ENCODE data around the gene SEMA4G.

The SEMA4G gene

DNA sequence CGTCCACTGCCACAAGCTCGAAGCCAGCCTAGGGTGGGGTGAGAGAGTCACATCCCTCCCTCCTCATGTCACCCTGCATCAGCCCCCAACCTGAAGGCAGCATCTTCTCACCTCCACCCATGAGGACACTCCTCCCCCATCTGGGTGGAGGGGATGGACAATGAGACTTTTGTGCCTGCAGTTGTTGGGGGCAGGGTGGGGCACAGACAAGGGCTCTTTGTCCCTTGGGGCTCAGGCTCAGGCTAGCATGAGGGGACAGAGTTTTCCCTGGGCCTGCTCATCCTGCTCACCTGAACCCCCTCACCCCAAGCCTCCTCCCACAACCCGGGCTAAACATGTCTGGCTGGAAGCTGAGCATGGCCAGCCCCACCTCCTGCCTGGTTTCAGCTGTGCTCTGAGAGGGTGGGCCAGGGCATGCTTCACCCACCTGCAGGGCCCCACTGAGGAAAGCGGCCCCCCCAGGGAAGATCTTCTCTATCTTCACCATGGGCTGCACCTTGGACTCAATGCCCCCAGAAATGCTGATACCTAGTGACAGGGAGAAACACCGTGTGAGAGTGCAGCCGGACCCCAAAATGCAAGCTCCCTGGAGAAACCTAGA is 39.6 kb downstream of the SEMA4G start:
- Histone ChIP-seq H3K4me3 (ENCODE audit: low read depth, low read length) (no peak overlapping the region), H3K27me3 (replicated peaks) (no peaks in the 10 kb centered on the region), H3K27ac (no peak overlapping the region), H3K36me3 (replicated peaks) (peaks cover 26% of the 10 kb centered on the region)
- no peak for TF ChIP-seq CTCF (IDR thresholded peaks at IDR 0.05; ENCODE audit: low read depth, low read length, missing control alignments)
- in situ Hi-C loops (cut with HindIII; ENCODE audit: low pct_ligation_motif_present, low sequenced_read_pairs): no loop called here
- DNase-seq: no peak

DNA sequence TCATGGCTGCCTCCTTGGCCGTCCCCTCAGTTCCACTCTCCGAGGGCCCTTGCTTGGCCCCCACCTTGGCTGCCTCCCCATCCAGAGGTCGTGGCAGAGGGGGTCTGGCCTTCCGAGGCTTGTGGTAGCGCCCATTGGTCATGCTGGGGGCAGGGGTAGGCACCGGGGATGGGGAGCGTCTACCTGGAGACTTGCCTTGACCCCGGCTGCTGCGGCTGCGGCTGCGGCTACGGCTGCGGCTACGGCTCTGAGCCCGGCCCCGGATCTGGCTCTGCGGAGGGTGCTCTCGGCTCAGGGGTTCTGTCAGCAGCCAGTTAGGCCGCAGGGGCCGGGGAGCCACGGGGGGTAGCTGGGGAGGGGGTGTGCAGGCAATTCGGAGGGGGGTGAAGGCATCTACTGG is 41.0 kb downstream of the SEMA4G start:
- peaks cover 20% of the 10 kb centered on the region for H3K36me3 ChIP-seq (replicated peaks)
- H3K27me3 ChIP-seq (replicated peaks): no peaks in the 10 kb centered on the region
- DNase-seq: no peak
- no peak overlapping the region for H3K4me3 ChIP-seq (ENCODE audit: low read depth, low read length)
- no peak for TF ChIP-seq CTCF (IDR thresholded peaks at IDR 0.05; ENCODE audit: low read depth, low read length, missing control alignments)
- no peak overlapping the region for H3K27ac ChIP-seq
- in situ Hi-C loops (cut with HindIII; ENCODE audit: low pct_ligation_motif_present, low sequenced_read_pairs): no loop called here

DNA sequence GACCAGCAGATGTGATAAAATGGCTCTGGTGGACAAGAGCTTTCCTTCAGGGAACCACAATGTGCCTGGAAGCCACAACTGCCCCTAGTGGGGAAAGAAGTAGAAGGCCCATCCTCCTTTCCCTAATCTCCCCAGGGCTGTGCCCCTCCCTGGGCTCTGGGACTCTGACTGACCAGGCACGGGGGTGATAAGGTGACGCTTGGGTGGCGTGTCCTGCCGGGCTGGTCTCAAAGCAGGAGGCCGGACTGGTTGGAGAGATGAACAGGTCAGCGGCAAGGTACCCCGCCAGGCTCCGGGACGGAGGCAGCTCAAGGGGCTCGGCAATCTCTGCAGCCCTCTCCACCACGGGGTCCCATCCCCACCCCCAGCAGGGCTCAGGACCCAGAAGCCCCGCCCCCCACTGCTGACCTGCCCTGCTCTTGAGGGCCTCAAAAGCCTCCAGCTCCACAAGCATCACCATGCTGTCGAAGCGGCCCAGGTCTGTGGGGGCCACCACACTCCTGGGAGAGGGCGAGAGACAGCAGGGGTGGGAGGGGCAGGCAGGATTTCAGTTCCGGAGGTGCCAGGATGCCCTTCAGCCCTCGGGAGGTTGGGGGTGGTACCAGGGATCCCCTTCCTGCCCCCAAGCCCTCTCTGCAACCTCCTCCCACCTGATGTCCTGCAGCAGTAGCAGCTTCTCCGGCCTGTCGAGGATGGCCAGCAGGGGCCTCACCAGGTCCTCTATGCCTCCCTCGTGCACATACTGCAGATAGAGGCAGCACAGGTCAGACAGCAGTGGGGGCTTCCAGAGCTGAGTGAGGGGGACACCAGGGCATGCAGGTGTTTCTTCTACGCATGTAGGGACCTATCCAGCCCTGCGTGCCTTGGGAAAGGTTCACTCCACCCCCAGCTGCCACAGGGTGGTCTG is 42.5 kb downstream of the SEMA4G start:
- peak; percentile 65 for TF ChIP-seq CTCF (IDR thresholded peaks at IDR 0.05; ENCODE audit: low read depth, low read length, missing control alignments)
- H3K36me3 ChIP-seq (replicated peaks): peaks cover 8% of the 10 kb centered on the region
- no peak overlapping the region for H3K27ac ChIP-seq
- H3K27me3 ChIP-seq (replicated peaks): no peaks in the 10 kb centered on the region
- no peak overlapping the region for H3K4me3 ChIP-seq (ENCODE audit: low read depth, low read length)
- DNase-seq: no peak
- in situ Hi-C loops (cut with HindIII; ENCODE audit: low pct_ligation_motif_present, low sequenced_read_pairs): no loop called here

- peak; percentile 94 for DNase-seq
- H3K4me3 ChIP-seq (ENCODE audit: low read depth, low read length): no peak overlapping the region
- TF ChIP-seq CTCF (IDR thresholded peaks at IDR 0.05; ENCODE audit: low read depth, low read length, missing control alignments): peak; percentile 78
- H3K27ac ChIP-seq: peak overlapping the region; percentile 3
- no peaks in the 10 kb centered on the region for H3K36me3 ChIP-seq (replicated peaks)
- in situ Hi-C loops (cut with HindIII; ENCODE audit: low pct_ligation_motif_present, low sequenced_read_pairs): no loop called here
- H3K27me3 ChIP-seq (replicated peaks): no peaks in the 10 kb centered on the region
Observed at GRCh38 chr10:101012525-101013364, 43.4 kb downstream of the SEMA4G start.

- Histone ChIP-seq H3K36me3 (replicated peaks) (no peaks in the 10 kb centered on the region), H3K27ac (peak overlapping the region; percentile 3), H3K27me3 (replicated peaks) (no peaks in the 10 kb centered on the region), H3K4me3 (ENCODE audit: low read depth, low read length) (no peak overlapping the region)
- TF ChIP-seq CTCF (IDR thresholded peaks at IDR 0.05; ENCODE audit: low read depth, low read length, missing control alignments): no peak
- in situ Hi-C loops (cut with HindIII; ENCODE audit: low pct_ligation_motif_present, low sequenced_read_pairs): no loop called here
- no peak for DNase-seq
Observed at GRCh38 chr10:101013365-101013825, 44.1 kb downstream of the SEMA4G start.
